CD8-positive, alpha-beta memory T cell (primary cell): ENCODE results near the gene ARHGAP27. TPM values are rescaled to one million over a fixed set of nuclear protein-coding genes. Genes with fewer than 3 reads are reported as not detected.

ENCODE experiments used
- CTCF ChIA-PET: fragments of 350-600 bp; sonication (Branson Sonifier 250); formaldehyde crosslinking; loops from one replicate; lab custom pipeline; 2021; ENCODE audit warnings: antibody characterized with exemption; lab: Charles Lee
- POLR2A ChIA-PET: fragments of 350-600 bp; sonication (Branson Sonifier 250); formaldehyde crosslinking; loops from one replicate; lab custom pipeline; 2021; ENCODE audit warnings: antibody characterized with exemption; lab: Charles Lee
- DNase-seq, 5 donors: peaks; one replicate each; pipeline versions ENCODE4 v3.0.0 to v3.0.0-alpha.2; 2020 to 2022; ENCODE audit warnings: mixed read lengths in 1 of 5
- H3K27ac ChIP-seq: one replicate; pipeline ENCODE4 v1.7.0; 2013; ENCODE audit warnings: low read depth, mild to moderate bottlenecking, low read length, moderate library complexity
- H3K27me3 ChIP-seq: 2 replicates; pipeline ENCODE4 v1.7.0; 2013; ENCODE audit warnings: low read length, mild to moderate bottlenecking; ENCODE audit not compliant: insufficient read depth, poor library complexity, severe bottlenecking
- H3K36me3 ChIP-seq: 2 replicates; pipeline ENCODE4 v1.7.0; 2013; ENCODE audit warnings: mild to moderate bottlenecking, low read length, moderate library complexity; ENCODE audit not compliant: insufficient read depth
- H3K4me1 ChIP-seq: 2 replicates; pipeline ENCODE4 v1.7.0; 2013; ENCODE audit warnings: mild to moderate bottlenecking, low read length, moderate library complexity; ENCODE audit not compliant: insufficient read depth
- H3K4me3 ChIP-seq: 2 replicates; pipeline ENCODE4 v1.7.0; 2013; ENCODE audit warnings: mild to moderate bottlenecking, low read length
- H3K9me3 ChIP-seq: 2 replicates; pipeline ENCODE4 v1.7.0; 2013; ENCODE audit warnings: mild to moderate bottlenecking, low read length
- H3K27ac Mint-ChIP-seq, 8 donors: one replicate each; pipeline ENCODE4 v1.8.0; 2020 to 2021; ENCODE audit warnings: mixed read lengths in 8 of 8, mild to moderate bottlenecking in 6 of 8, inconsistent platforms in 3 of 8, moderate library complexity in 3 of 8
- H3K27me3 Mint-ChIP-seq, 2 donors: one replicate each; pipeline ENCODE4 v1.8.0; 2020 to 2021; ENCODE audit warnings: mixed read lengths in 2 of 2, mild to moderate bottlenecking in 1 of 2, moderate library complexity in 1 of 2
- H3K36me3 Mint-ChIP-seq, 3 donors: one replicate each; pipeline ENCODE4 v1.8.0; 2020 to 2021; ENCODE audit warnings: mixed read lengths in 3 of 3, inconsistent platforms in 1 of 3, mild to moderate bottlenecking in 1 of 3
- H3K4me1 Mint-ChIP-seq, 3 donors: one replicate each; pipeline ENCODE4 v1.8.0; 2020 to 2021; ENCODE audit warnings: mixed read lengths in 3 of 3, inconsistent platforms in 1 of 3, mild to moderate bottlenecking in 1 of 3
- H3K4me3 Mint-ChIP-seq, 7 donors: one replicate each; pipeline ENCODE4 v1.8.0; 2020 to 2021; ENCODE audit warnings: mixed read lengths in 7 of 7, mild to moderate bottlenecking in 6 of 7, moderate library complexity in 4 of 7, inconsistent platforms in 2 of 7
- H3K9me3 Mint-ChIP-seq, 5 donors: one replicate each; pipeline ENCODE4 v1.8.0; 2020 to 2022; ENCODE audit warnings: mixed read lengths in 5 of 5, mild to moderate bottlenecking in 3 of 5, moderate library complexity in 2 of 5, inconsistent platforms in 1 of 5
- polyA plus RNA-seq: library from polyadenylated mRNA; unstranded; fragments of 300-500 nt; fragmentation: Illumina TruSeq; gene quantifications from one replicate; pipeline ENCODE4 v1.2.3, GENCODE V29; 2021
- total RNA-seq, 2 experiments: library from RNA; stranded (reverse); gene quantifications; one replicate each; pipeline ENCODE4 v1.2.3, GENCODE V29; 2021

The ARHGAP27 gene
- total and polyA plus RNA-seq, 3 experiments from 2014 or later: 32.3 to 43.8 (median 39.9) TPM

DNA sequence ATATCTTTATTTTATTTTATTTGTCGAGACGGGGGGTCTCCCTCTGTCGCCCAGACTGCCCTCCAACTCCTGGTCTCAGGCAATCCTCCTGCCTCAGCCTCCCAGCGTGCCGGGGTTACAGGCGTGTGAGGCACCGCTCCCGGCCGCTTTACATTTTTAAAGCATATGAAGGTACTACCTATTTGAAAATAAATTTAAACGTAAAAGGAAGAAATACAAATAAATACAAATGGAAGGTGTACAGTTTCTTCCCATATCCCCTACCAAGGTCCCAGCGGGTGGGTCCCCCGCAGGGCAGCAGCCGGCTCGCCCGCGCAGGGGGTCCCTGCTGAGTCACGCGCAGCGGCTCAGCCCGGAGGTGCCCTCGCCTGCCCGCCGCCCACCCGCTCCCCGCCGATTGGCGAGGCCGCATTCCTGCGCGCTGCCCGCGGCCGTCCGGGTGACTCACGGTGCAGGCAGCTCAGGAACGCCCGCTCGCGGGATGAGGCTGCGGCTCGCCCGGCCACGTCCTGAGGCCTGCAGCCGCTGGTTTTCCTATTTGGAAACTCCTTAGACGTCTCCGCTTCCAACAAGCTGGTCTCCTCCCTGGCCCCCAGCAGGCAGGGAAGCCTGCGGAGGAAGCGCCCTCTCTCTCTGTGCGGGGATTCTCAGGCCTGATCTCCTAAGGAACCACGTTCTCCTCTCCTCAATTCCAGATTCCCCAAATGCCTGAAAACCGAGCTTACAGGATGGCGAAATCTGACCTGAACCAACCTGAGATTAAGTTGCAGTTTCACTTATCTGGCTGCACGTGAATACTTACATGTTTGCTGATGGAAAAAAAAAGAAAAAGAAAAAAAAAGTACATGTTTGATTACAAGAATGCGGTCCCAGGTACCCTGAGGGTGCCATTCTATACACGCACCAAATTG is 61.0 kb downstream of the ARHGAP27 start:
- no peak overlapping the region for H3K4me3 ChIP-seq
- ChIA-PET CTCF (interaction anchor here (1.0 to 4.3 kb wide), 4 partner anchors 80 to 236 kb away, joined by 3 to 12 read pairs (median 5); partner anchors contain the start of gene ACBD4), POLR2A (interaction anchor here (0.5 to 0.7 kb wide), 2 partner anchors 36 to 673 kb away, joined by 3 to 4 read pairs; no protein-coding TSS in a partner anchor)
- Mint-ChIP-seq H3K36me3 (no peaks in the 10 kb centered on the region), H3K4me3 (peak overlapping the region in 5 of 7 donors; percentile 15 to 71 (median 42)), H3K27me3 (peaks cover 8 to 24% of the 10 kb centered on the region in 2 donors), H3K9me3 (no peaks in the 10 kb centered on the region), H3K27ac (no peak overlapping the region), H3K4me1 (peaks cover 2 to 12% (median 7%) of the 10 kb centered on the region in 3 donors)
- no peaks in the 10 kb centered on the region for H3K36me3 ChIP-seq
- H3K4me1 ChIP-seq: no peaks in the 10 kb centered on the region
- no peaks in the 10 kb centered on the region for H3K9me3 ChIP-seq
- no peaks in the 10 kb centered on the region for H3K27me3 ChIP-seq
- DNase-seq: no peak
- H3K27ac ChIP-seq: no peak overlapping the region

GRCh38 chr17:45370949-45371413 is 61.7 kb downstream of the ARHGAP27 start:
- Histone ChIP-seq H3K4me1 (no peaks in the 10 kb centered on the region), H3K4me3 (no peak overlapping the region), H3K27ac (no peak overlapping the region), H3K36me3 (no peaks in the 10 kb centered on the region), H3K9me3 (no peaks in the 10 kb centered on the region), H3K27me3 (no peaks in the 10 kb centered on the region)
- Mint-ChIP-seq H3K36me3 (no peaks in the 10 kb centered on the region), H3K4me1 (peaks cover 2 to 12% (median 7%) of the 10 kb centered on the region in 3 donors), H3K9me3 (no peaks in the 10 kb centered on the region), H3K27me3 (peaks cover 8 to 25% of the 10 kb centered on the region in 2 donors), H3K4me3 (no peak overlapping the region), H3K27ac (no peak overlapping the region)
- POLR2A ChIA-PET: interaction anchor here (0.5 kb wide), 1 partner anchor 672 kb away, joined by 4 read pairs; no protein-coding TSS in a partner anchor
- no peak for DNase-seq
- CTCF ChIA-PET: interaction anchor here (2.2 kb wide), 1 partner anchor 94 kb away, joined by 7 read pairs; no protein-coding TSS in a partner anchor

GRCh38 chr17:45369421-45369820 is 63.2 kb downstream of the ARHGAP27 start:
- H3K4me1 Mint-ChIP-seq: peaks cover 2 to 12% (median 7%) of the 10 kb centered on the region in 3 donors
- Histone ChIP-seq H3K9me3 (no peaks in the 10 kb centered on the region), H3K27ac (no peak overlapping the region), H3K36me3 (no peaks in the 10 kb centered on the region), H3K27me3 (no peaks in the 10 kb centered on the region), H3K4me3 (no peak overlapping the region), H3K4me1 (no peaks in the 10 kb centered on the region)
- peaks cover 8 to 34% of the 10 kb centered on the region in 2 donors for H3K27me3 Mint-ChIP-seq
- H3K36me3 Mint-ChIP-seq: no peaks in the 10 kb centered on the region
- CTCF ChIA-PET: interaction anchor here (0.9 to 2.2 kb wide), 3 partner anchors 57 to 234 kb away, joined by 3 to 7 read pairs (median 3); partner anchors contain the start of gene ACBD4
- no peak overlapping the region for H3K4me3 Mint-ChIP-seq
- POLR2A ChIA-PET: no interaction called here
- no peaks in the 10 kb centered on the region for H3K9me3 Mint-ChIP-seq
- peak overlapping the region in 1 of 8 donors; percentile 20 for H3K27ac Mint-ChIP-seq
- no peak for DNase-seq

GRCh38 chr17:45368651-45369050 is 64.0 kb downstream of the ARHGAP27 start:
- H3K36me3 ChIP-seq: no peaks in the 10 kb centered on the region
- no peaks in the 10 kb centered on the region for H3K36me3 Mint-ChIP-seq
- no peak overlapping the region for H3K4me3 ChIP-seq
- H3K4me1 Mint-ChIP-seq: peaks cover 2 to 12% (median 7%) of the 10 kb centered on the region in 3 donors
- H3K4me1 ChIP-seq: no peaks in the 10 kb centered on the region
- peak overlapping the region in 1 of 8 donors; percentile 42 for H3K27ac Mint-ChIP-seq
- DNase-seq: no peak
- H3K9me3 Mint-ChIP-seq: no peaks in the 10 kb centered on the region
- H3K27me3 Mint-ChIP-seq: peaks cover 4 to 33% of the 10 kb centered on the region in 2 donors
- POLR2A ChIA-PET: no interaction called here
- no peak overlapping the region for H3K27ac ChIP-seq
- CTCF ChIA-PET: no interaction called here
- H3K4me3 Mint-ChIP-seq: no peak overlapping the region
- no peaks in the 10 kb centered on the region for H3K9me3 ChIP-seq
- H3K27me3 ChIP-seq: peaks cover 1% of the 10 kb centered on the region

- Histone ChIP-seq H3K27me3 (peaks cover 4% of the 10 kb centered on the region), H3K9me3 (no peaks in the 10 kb centered on the region), H3K4me1 (no peaks in the 10 kb centered on the region), H3K27ac (no peak overlapping the region), H3K36me3 (no peaks in the 10 kb centered on the region), H3K4me3 (no peak overlapping the region)
- no peaks in the 10 kb centered on the region for H3K36me3 Mint-ChIP-seq
- DNase-seq: no peak
- CTCF ChIA-PET: no interaction called here
- no peak overlapping the region for H3K27ac Mint-ChIP-seq
- no peaks in the 10 kb centered on the region for H3K9me3 Mint-ChIP-seq
- peaks cover 2 to 8% (median 5%) of the 10 kb centered on the region in 3 donors for H3K4me1 Mint-ChIP-seq
- POLR2A ChIA-PET: no interaction called here
- H3K4me3 Mint-ChIP-seq: no peak overlapping the region
- peaks cover 12 to 42% of the 10 kb centered on the region in 2 donors for H3K27me3 Mint-ChIP-seq
Measured at GRCh38 chr17:45367216-45367615, 65.5 kb downstream of the ARHGAP27 start.

GRCh38 chr17:45366691-45367090 is 66.0 kb downstream of the ARHGAP27 start:
- H3K9me3 Mint-ChIP-seq: no peaks in the 10 kb centered on the region
- Histone ChIP-seq H3K36me3 (no peaks in the 10 kb centered on the region), H3K9me3 (no peaks in the 10 kb centered on the region), H3K4me1 (no peaks in the 10 kb centered on the region), H3K4me3 (no peak overlapping the region), H3K27me3 (peaks cover 4% of the 10 kb centered on the region), H3K27ac (no peak overlapping the region)
- H3K27ac Mint-ChIP-seq: no peak overlapping the region
- H3K4me1 Mint-ChIP-seq: peaks cover 0 to 3% (median 0%) of the 10 kb centered on the region in 3 donors
- CTCF ChIA-PET: no interaction called here
- no peak overlapping the region for H3K4me3 Mint-ChIP-seq
- H3K36me3 Mint-ChIP-seq: no peaks in the 10 kb centered on the region
- H3K27me3 Mint-ChIP-seq: peaks cover 14 to 41% of the 10 kb centered on the region in 2 donors
- POLR2A ChIA-PET: no interaction called here
- DNase-seq: no peak

- CTCF ChIA-PET: no interaction called here
- DNase-seq: no peak
- Mint-ChIP-seq H3K36me3 (no peaks in the 10 kb centered on the region), H3K4me3 (no peak overlapping the region), H3K9me3 (no peaks in the 10 kb centered on the region), H3K27me3 (peaks cover 17 to 43% of the 10 kb centered on the region in 2 donors), H3K27ac (peak overlapping the region in 1 of 8 donors; percentile 19), H3K4me1 (peaks cover 0 to 2% (median 0%) of the 10 kb centered on the region in 3 donors)
- peaks cover 4% of the 10 kb centered on the region for H3K27me3 ChIP-seq
- H3K4me3 ChIP-seq: no peak overlapping the region
- no peak overlapping the region for H3K27ac ChIP-seq
- no peaks in the 10 kb centered on the region for H3K36me3 ChIP-seq
- no peaks in the 10 kb centered on the region for H3K9me3 ChIP-seq
- no peaks in the 10 kb centered on the region for H3K4me1 ChIP-seq
- POLR2A ChIA-PET: no interaction called here
Measured at GRCh38 chr17:45366049-45366448, 66.6 kb downstream of the ARHGAP27 start.
